HepG2 (cell line): ENCODE measurements around the gene GCLM. TPM values are rescaled to one million over a fixed set of nuclear protein-coding genes. Genes with fewer than 3 reads are reported as not detected.
A peak's percentile ranks its signal among the peaks of the same experiment; 100 is the strongest.

ENCODE experiments used
- CHCHD3 ChIP-seq: sonication (generic); formaldehyde crosslinking; IDR thresholded peaks from 2 replicates; pipeline ENCODE4 v1.8.0; 2022; ENCODE audit warnings: mild to moderate bottlenecking, missing genetic modification reagents, moderate library complexity
- CSRNP1 ChIP-seq: sonication (generic); formaldehyde crosslinking; IDR thresholded peaks from 2 replicates; pipeline ENCODE4 v1.8.1; 2023; ENCODE audit warnings: mild to moderate bottlenecking, missing genetic modification reagents
- HES4 ChIP-seq: sonication (generic); formaldehyde crosslinking; IDR thresholded peaks from 2 replicates; pipeline ENCODE4 v1.9.0; 2021; ENCODE audit warnings: mild to moderate bottlenecking, missing genetic modification reagents, borderline replicate concordance
- HNRNPL ChIP-seq: fragments of 200-400 bp; formaldehyde crosslinking; IDR thresholded peaks from 2 replicates; pipeline ENCODE4 v1.6.1; 2017; ENCODE audit warnings: mild to moderate bottlenecking, low read depth, low read length
- IKZF4 ChIP-seq: sonication (generic); formaldehyde crosslinking; IDR thresholded peaks from 2 replicates; pipeline ENCODE4 v1.5.1; 2020; ENCODE audit warnings: borderline replicate concordance, mild to moderate bottlenecking, low read depth, missing genetic modification reagents; ENCODE audit errors: not compliant biosample characterization
- KDM3A ChIP-seq: IDR thresholded peaks from 2 replicates; pipeline ENCODE4 v1.6.1; 2018; ENCODE audit warnings: low read depth, missing compliant biosample characterization
- KDM6A ChIP-seq: IDR thresholded peaks from 2 replicates; pipeline ENCODE4 v1.6.1; 2016; ENCODE audit warnings: low read depth
- MTF1 ChIP-seq: sonication (generic); formaldehyde crosslinking; IDR thresholded peaks from 2 replicates; pipeline ENCODE4 v1.5.0; 2020; ENCODE audit warnings: missing genetic modification reagents
- POGZ ChIP-seq: sonication (generic); formaldehyde crosslinking; IDR thresholded peaks from 2 replicates; pipeline ENCODE4 v1.4.0; 2020; ENCODE audit warnings: mild to moderate bottlenecking, missing genetic modification reagents
- POLR2G ChIP-seq: fragments of 200-400 bp; formaldehyde crosslinking; IDR thresholded peaks from 2 replicates; pipeline ENCODE4 v1.6.1; 2018; ENCODE audit warnings: mild to moderate bottlenecking, low read depth, low read length, moderate library complexity
- SMYD3 ChIP-seq: sonication (generic); formaldehyde crosslinking; IDR thresholded peaks from 2 replicates; pipeline ENCODE4 v1.8.1; 2023; ENCODE audit warnings: mild to moderate bottlenecking, missing genetic modification reagents
- TCF12 ChIP-seq, 2 experiments: fragments of 450-650 bp in 1 of 2; sonication (generic) in 1 of 2; formaldehyde crosslinking in 1 of 2; IDR thresholded peaks; 2 replicates each; pipeline versions ENCODE4 v1.6.1 to v1.8.0; 2017 to 2022; ENCODE audit warnings: antibody characterized with exemption in 1 of 2, mild to moderate bottlenecking in 1 of 2, missing genetic modification reagents in 1 of 2, moderate library complexity in 1 of 2
- XBP1 ChIP-seq: sonication (generic); formaldehyde crosslinking; IDR thresholded peaks from 2 replicates; pipeline ENCODE4 v1.5.0; 2020; ENCODE audit warnings: missing genetic modification reagents
- ZKSCAN5 ChIP-seq: sonication (generic); formaldehyde crosslinking; IDR thresholded peaks from 2 replicates; pipeline ENCODE4 v1.5.1; 2020; ENCODE audit warnings: mild to moderate bottlenecking, missing genetic modification reagents
- ZNF18 ChIP-seq: sonication (generic); formaldehyde crosslinking; IDR thresholded peaks from 2 replicates; pipeline ENCODE4 v1.8.0; 2022; ENCODE audit warnings: mild to moderate bottlenecking, missing genetic modification reagents; ENCODE audit not compliant: insufficient replicate concordance
- ZNF639 ChIP-seq: conservative IDR thresholded peaks from 2 replicates; pipeline ENCODE4 v1.6.1; 2018; ENCODE audit warnings: missing genetic modification reagents
- polyA plus RNA-seq, 8 experiments: library from polyadenylated mRNA; depleted of rRNA in 3 of 8; stranded (reverse) in 7 of 8; unstranded in 1 of 8; fragments of >200 nt; fragmentation: Illumina TruSeq in 4 of 8; extraction: Trizol in 4 of 8; gene quantifications; 2 replicates each; pipeline versions ENCODE4 v1.2.1 to v1.2.3, GENCODE V29; 2011 to 2016; ENCODE audit warnings: low read depth in 4 of 8, missing spikeins in 1 of 8, mixed read lengths in 1 of 8; ENCODE audit not compliant: insufficient read depth in 1 of 8
- total RNA-seq, 5 experiments: library from RNA; depleted of rRNA; stranded (reverse); fragments of >200 nt; fragmentation: Illumina TruSeq; extraction: Trizol; gene quantifications; 2 replicates each; pipeline ENCODE4 v1.2.3, GENCODE V29; 2016; ENCODE audit warnings: low read depth in 1 of 5
- TF ChIP-seq, protein P1 (sequence below): sonication (generic); formaldehyde crosslinking; IDR thresholded peaks from 2 replicates; pipeline ENCODE4 v1.5.1; 2020; ENCODE audit warnings: missing genetic modification reagents, mild to moderate bottlenecking, borderline replicate concordance
- TF ChIP-seq, protein P2 (sequence below): IDR thresholded peaks from 2 replicates; pipeline ENCODE4 v1.6.1; 2016; ENCODE audit warnings: missing biosample characterization, missing genetic modification reagents, low read depth
- TF ChIP-seq, protein P3 (sequence below): sonication (generic); formaldehyde crosslinking; IDR thresholded peaks from 2 replicates; pipeline ENCODE4 v1.4.0; 2020; ENCODE audit warnings: missing genetic modification reagents

The GCLM gene
- total and polyA plus RNA-seq, 2 of the 13 experiments (the other 11 are each of a cell fraction or from before 2014, with no cell fraction given): 8.7 to 29.9 TPM

DNA sequence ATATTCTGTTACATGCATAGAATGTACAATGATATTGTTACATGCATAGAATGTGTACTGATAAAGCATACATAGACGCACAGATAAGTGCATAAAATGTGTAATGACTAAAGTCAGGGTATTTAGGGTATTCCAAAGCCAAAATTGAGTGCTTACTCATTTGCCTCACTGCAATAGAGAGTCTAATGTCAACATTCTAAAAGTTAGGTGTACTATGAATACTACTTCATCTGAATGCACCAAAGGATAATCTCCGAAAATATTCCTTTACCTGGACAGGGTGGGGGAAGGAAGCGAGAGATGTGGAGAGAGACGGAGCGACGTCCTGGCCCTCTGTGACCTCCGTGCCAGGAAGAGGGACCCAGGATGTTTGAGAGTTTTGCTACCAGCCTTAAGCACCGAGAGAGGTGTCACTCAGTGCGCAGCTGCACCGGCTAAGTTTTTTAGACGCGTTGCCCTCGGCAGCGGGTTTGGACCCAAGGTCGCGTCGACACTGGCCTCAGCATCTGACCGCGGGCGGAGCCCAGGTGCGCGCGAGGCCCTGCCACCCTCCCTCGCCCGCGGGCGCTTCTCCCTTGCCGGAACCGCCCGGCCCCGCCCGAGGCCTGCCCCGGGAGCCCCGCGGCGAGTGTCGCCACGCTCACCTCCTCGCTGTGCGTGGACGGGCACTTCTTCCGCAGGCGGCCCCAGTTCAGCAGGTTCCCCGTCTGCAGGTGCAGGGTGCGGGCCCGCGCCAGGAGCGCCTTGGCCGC is 660 bp downstream of the GCLM start (continued):
- TF ChIP-seq CSRNP1 (CRISPR knock-in tag): no peak
- TF ChIP-seq, protein P1, sequence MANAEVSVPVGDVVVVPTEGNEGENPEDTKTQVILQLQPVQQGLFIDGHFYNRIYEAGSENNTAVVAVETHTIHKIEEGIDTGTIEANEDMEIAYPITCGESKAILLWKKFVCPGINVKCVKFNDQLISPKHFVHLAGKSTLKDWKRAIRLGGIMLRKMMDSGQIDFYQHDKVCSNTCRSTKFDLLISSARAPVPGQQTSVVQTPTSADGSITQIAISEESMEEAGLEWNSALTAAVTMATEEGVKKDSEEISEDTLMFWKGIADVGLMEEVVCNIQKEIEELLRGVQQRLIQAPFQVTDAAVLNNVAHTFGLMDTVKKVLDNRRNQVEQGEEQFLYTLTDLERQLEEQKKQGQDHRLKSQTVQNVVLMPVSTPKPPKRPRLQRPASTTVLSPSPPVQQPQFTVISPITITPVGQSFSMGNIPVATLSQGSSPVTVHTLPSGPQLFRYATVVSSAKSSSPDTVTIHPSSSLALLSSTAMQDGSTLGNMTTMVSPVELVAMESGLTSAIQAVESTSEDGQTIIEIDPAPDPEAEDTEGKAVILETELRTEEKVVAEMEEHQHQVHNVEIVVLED: no peak
- TF ChIP-seq XBP1 (CRISPR knock-in tag): no peak
- no peak for TF ChIP-seq KDM6A (CRISPR knock-in tag)
- TF ChIP-seq CHCHD3 (CRISPR knock-in tag): no peak
- no peak for TF ChIP-seq TCF12 (IDR thresholded peaks at IDR 0.05)
- no peak for TF ChIP-seq TCF12 (CRISPR knock-in tag; IDR thresholded peaks at IDR 0.05)
- 0 out of 2 replicates have a peak, but pooled peaks have one; percentile 3 for TF ChIP-seq POLR2G
- no peak for TF ChIP-seq SMYD3 (CRISPR knock-in tag)
- TF ChIP-seq ZNF18 (CRISPR knock-in tag): no peak
- TF ChIP-seq HES4: peak; percentile 28; the same call in 1 of the 2 replicates
- no peak; the same call in 1 of the 2 replicates for TF ChIP-seq ZNF639 (CRISPR knock-in tag)
- TF ChIP-seq POGZ: no peak
- TF ChIP-seq, protein P2, sequence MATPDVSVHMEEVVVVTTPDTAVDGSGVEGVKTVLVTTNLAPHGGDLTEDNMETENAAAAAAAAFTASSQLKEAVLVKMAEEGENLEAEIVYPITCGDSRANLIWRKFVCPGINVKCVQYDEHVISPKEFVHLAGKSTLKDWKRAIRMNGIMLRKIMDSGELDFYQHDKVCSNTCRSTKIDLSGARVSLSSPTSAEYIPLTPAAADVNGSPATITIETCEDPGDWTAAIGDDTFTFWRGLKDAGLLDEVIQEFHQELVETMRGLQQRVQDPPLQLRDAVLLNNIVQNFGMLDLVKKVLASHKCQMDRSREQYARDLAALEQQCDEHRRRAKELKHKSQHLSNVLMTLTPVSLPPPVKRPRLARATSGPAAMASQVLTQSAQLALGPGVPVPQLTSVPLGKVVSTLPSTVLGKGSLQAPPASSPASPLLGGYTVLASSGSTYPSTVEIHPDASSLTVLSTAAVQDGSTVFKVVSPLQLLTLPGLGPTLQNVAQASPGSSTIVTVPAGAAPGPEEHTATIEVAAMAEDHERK (CRISPR knock-in tag): no peak
- TF ChIP-seq MTF1 (CRISPR knock-in tag): no peak
- TF ChIP-seq, protein P3, sequence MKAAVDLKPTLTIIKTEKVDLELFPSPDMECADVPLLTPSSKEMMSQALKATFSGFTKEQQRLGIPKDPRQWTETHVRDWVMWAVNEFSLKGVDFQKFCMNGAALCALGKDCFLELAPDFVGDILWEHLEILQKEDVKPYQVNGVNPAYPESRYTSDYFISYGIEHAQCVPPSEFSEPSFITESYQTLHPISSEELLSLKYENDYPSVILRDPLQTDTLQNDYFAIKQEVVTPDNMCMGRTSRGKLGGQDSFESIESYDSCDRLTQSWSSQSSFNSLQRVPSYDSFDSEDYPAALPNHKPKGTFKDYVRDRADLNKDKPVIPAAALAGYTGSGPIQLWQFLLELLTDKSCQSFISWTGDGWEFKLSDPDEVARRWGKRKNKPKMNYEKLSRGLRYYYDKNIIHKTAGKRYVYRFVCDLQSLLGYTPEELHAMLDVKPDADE: no peak
- TF ChIP-seq IKZF4: no peak
- TF ChIP-seq HNRNPL: 0 out of 2 replicates have a peak, but pooled peaks have one; percentile 58
- no peak for TF ChIP-seq KDM3A (CRISPR knock-in tag)
- no peak for TF ChIP-seq ZKSCAN5
